ENCODE data around the gene THYN1. TPM values are rescaled to one million over a fixed set of nuclear protein-coding genes. Genes with fewer than 3 reads are reported as not detected.
"Not testable (repeated sequence)": the region's sequence is repeated elsewhere in the genome, so short reads cannot be mapped to it uniquely, and the experiment has no call there.

Gene THYN1
- total RNA-seq, 4 donors from 2014 or later: 31.7 to 62.8 (median 42.6) TPM

- Histone ChIP-seq H3K36me3 (peaks cover 69% of the 10 kb centered on the region), H3K27ac (no peak overlapping the region)
- TF ChIP-seq, protein P1, sequence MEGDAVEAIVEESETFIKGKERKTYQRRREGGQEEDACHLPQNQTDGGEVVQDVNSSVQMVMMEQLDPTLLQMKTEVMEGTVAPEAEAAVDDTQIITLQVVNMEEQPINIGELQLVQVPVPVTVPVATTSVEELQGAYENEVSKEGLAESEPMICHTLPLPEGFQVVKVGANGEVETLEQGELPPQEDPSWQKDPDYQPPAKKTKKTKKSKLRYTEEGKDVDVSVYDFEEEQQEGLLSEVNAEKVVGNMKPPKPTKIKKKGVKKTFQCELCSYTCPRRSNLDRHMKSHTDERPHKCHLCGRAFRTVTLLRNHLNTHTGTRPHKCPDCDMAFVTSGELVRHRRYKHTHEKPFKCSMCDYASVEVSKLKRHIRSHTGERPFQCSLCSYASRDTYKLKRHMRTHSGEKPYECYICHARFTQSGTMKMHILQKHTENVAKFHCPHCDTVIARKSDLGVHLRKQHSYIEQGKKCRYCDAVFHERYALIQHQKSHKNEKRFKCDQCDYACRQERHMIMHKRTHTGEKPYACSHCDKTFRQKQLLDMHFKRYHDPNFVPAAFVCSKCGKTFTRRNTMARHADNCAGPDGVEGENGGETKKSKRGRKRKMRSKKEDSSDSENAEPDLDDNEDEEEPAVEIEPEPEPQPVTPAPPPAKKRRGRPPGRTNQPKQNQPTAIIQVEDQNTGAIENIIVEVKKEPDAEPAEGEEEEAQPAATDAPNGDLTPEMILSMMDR (IDR thresholded peaks at IDR 0.05): no peak
- TF ChIP-seq POLR2AphosphoS5 (IDR thresholded peaks at IDR 0.05) (no peak), EP300 (IDR thresholded peaks at IDR 0.05) (no peak), POLR2A (IDR thresholded peaks at IDR 0.05) (no peak)
These were observed 7.4 kb upstream of the THYN1 start for GRCh38 chr11:134260503-134260902.

DNA sequence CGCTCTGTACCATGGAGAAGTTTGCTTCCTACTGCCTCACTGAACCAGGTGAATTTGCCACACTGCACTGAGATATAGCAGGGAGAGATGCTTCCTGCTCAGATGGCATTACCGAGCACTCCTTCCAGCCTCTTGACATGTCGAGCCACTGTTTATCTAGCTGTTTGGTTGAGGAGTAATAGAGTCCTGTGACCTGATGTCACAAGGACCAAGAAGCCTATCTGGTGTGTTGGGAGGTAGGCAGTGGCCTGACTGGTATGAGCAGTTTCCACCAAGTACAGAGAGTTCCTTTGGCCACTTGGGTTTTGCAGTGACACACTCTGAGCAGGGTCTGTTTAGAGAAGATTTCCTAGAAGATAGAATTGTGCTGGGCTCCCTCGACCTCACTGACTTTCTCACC is 5.4 kb upstream of the THYN1 start:
- no peak overlapping the region for H3K27ac ChIP-seq
- peaks cover 16% of the 10 kb centered on the region for H3K4me1 ChIP-seq
- TF ChIP-seq POLR2A (IDR thresholded peaks at IDR 0.05) (no peak), EP300 (IDR thresholded peaks at IDR 0.05) (no peak), POLR2AphosphoS5 (IDR thresholded peaks at IDR 0.05) (no peak)
- TF ChIP-seq, protein P1 (IDR thresholded peaks at IDR 0.05): no peak
- H3K27me3 ChIP-seq: no peaks in the 10 kb centered on the region
- no peak for DNase-seq (ENCODE audit: low spot score in 2 of 2)
- H3K36me3 ChIP-seq: peaks cover 64% of the 10 kb centered on the region
- H3K4me3 ChIP-seq: no peak overlapping the region
- 94% methylated on average over 4 of the region's 4 CpGs for WGBS
- no peaks in the 10 kb centered on the region for H3K9me3 ChIP-seq

More at GRCh38 chr11:134260503-134260902, 7.4 kb upstream of the THYN1 start:
- H3K4me1 ChIP-seq: no peaks in the 10 kb centered on the region
- no peak overlapping the region for H3K4me3 ChIP-seq
- no peaks in the 10 kb centered on the region for H3K9me3 ChIP-seq
- DNase-seq (ENCODE audit: low spot score in 2 of 2): no peak
- no peaks in the 10 kb centered on the region for H3K27me3 ChIP-seq

DNA sequence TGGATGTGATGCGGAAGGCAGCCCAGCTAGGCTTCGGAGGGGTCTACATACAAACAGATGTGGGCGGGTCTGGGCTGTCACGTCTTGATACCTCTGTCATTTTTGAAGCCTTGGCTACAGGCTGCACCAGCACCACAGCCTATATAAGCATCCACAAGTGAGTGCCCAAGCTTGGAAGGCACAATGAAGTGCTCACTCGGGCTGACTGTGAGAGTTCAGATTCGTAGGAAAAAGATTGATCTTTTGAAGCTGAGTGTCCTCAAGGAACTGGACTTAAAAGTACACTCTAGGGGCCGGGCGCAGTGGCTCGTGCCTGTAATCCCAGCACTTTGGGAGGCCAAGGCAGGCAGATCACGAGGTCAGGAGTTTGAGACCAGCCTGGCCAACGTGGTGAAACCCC is 3.9 kb upstream of the THYN1 start:
- Histone ChIP-seq H3K27ac (no peak overlapping the region), H3K9me3 (no peaks in the 10 kb centered on the region), H3K36me3 (peaks cover 49% of the 10 kb centered on the region), H3K27me3 (no peaks in the 10 kb centered on the region), H3K4me3 (no peak overlapping the region), H3K4me1 (peaks cover 21% of the 10 kb centered on the region)
- WGBS: 96% methylated on average over 11 of the region's 11 CpGs
- no peak for DNase-seq (ENCODE audit: low spot score in 2 of 2)
- TF ChIP-seq POLR2A (IDR thresholded peaks at IDR 0.05): no peak
- TF ChIP-seq, protein P1 (IDR thresholded peaks at IDR 0.05): no peak
- no peak for TF ChIP-seq EP300 (IDR thresholded peaks at IDR 0.05)
- no peak for TF ChIP-seq POLR2AphosphoS5 (IDR thresholded peaks at IDR 0.05)

- not testable (repeated sequence) for H3K27ac ChIP-seq, H3K4me3 ChIP-seq, H3K9me3 ChIP-seq, H3K27me3 ChIP-seq
- 93% methylated on average over 5 of the region's 5 CpGs for WGBS
- H3K4me1 ChIP-seq: peaks cover 30% of the 10 kb centered on the region
- DNase-seq (ENCODE audit: low spot score in 2 of 2): peak in 1 of 2 donors; percentile 32
- H3K36me3 ChIP-seq: peaks cover 32% of the 10 kb centered on the region
These were observed 2.0 kb upstream of the THYN1 start for GRCh38 chr11:134255184-134255561.

- Histone ChIP-seq H3K27ac (no peak overlapping the region), H3K4me1 (peaks cover 30% of the 10 kb centered on the region), H3K4me3 (peak overlapping the region; percentile 90), H3K27me3 (no peaks in the 10 kb centered on the region), H3K36me3 (peaks cover 32% of the 10 kb centered on the region), H3K9me3 (no peaks in the 10 kb centered on the region)
- WGBS: 58% methylated on average over 3 of the region's 3 CpGs
- no peak for DNase-seq (ENCODE audit: low spot score in 2 of 2)
- TF ChIP-seq, protein P1 (IDR thresholded peaks at IDR 0.05): no peak
- TF ChIP-seq EP300 (IDR thresholded peaks at IDR 0.05): no peak
- no peak for TF ChIP-seq POLR2A (IDR thresholded peaks at IDR 0.05)
- TF ChIP-seq POLR2AphosphoS5 (IDR thresholded peaks at IDR 0.05): no peak
These were observed 1.5 kb upstream of the THYN1 start for GRCh38 chr11:134254433-134255183.

Measured in suprapubic skin (tissue), 4 donors.